ENCODE results near the gene P2RY8. TPM values are rescaled to one million over a fixed set of nuclear protein-coding genes. Genes with fewer than 3 reads are reported as not detected.

Gene P2RY8
- total RNA-seq, 2 experiments from 2014 or later: 24.7 to 25.5 TPM

- CTCF ChIA-PET: no interaction called here
These were observed 115.4 kb downstream of the P2RY8 start for GRCh38 chrX:1421433-1422134.

GRCh38 chrX:1420371-1420770, 116.6 kb downstream of the P2RY8 start:
- ChIA-PET CTCF (no interaction called here), POLR2A (no interaction called here)

More at GRCh38 chrX:1421433-1422134, 115.4 kb downstream of the P2RY8 start:
- POLR2A ChIA-PET: no interaction called here

GRCh38 chrX:1419545-1420355, 117.2 kb downstream of the P2RY8 start:
- ChIA-PET POLR2A (no interaction called here), CTCF (no interaction called here)

GRCh38 chrX:1418901-1419544, 118.0 kb downstream of the P2RY8 start:
- CTCF ChIA-PET: no interaction called here
- POLR2A ChIA-PET: no interaction called here

GRCh38 chrX:1417921-1418771, 118.8 kb downstream of the P2RY8 start:
- ChIA-PET CTCF (no interaction called here), POLR2A (no interaction called here)

- CTCF ChIA-PET: no interaction called here
These were observed 119.8 kb downstream of the P2RY8 start for GRCh38 chrX:1416965-1417760.

GRCh38 chrX:1416327-1416784, 120.6 kb downstream of the P2RY8 start:
- POLR2A ChIA-PET: no interaction called here
- CTCF ChIA-PET: no interaction called here

More at GRCh38 chrX:1416965-1417760, 119.8 kb downstream of the P2RY8 start:
- POLR2A ChIA-PET: no interaction called here

Other genes with a start within 250 kb of the P2RY8 start
- gene IL3RA, start 200.4 kb downstream of the P2RY8 start, total RNA-seq: not detected
- gene SLC25A6, start 145.1 kb downstream of the P2RY8 start, total RNA-seq: 100 to 1,000 TPM; 321 to 326 TPM
- 10 to 100 TPM; 27.1 to 29.6 TPM for gene ASMTL, start 84.3 kb downstream of the P2RY8 start, total RNA-seq
- gene AKAP17A, start 54.4 kb upstream of the P2RY8 start, total RNA-seq: 10 to 100 TPM; 64.2 to 66.8 TPM
- 1 to 10 TPM; 2.9 to 3.3 TPM for gene ASMT, start 77.9 kb upstream of the P2RY8 start, total RNA-seq